COLO668 (cell line): ENCODE data around the gene SMAD7.

ENCODE experiments used
- DNase-seq: peaks from one replicate; lab custom pipeline; 2025; ENCODE audit not compliant: unreplicated experiment; lab: John Stamatoyannopoulos, UW

Gene SMAD7, protein sequence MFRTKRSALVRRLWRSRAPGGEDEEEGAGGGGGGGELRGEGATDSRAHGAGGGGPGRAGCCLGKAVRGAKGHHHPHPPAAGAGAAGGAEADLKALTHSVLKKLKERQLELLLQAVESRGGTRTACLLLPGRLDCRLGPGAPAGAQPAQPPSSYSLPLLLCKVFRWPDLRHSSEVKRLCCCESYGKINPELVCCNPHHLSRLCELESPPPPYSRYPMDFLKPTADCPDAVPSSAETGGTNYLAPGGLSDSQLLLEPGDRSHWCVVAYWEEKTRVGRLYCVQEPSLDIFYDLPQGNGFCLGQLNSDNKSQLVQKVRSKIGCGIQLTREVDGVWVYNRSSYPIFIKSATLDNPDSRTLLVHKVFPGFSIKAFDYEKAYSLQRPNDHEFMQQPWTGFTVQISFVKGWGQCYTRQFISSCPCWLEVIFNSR

DNA sequence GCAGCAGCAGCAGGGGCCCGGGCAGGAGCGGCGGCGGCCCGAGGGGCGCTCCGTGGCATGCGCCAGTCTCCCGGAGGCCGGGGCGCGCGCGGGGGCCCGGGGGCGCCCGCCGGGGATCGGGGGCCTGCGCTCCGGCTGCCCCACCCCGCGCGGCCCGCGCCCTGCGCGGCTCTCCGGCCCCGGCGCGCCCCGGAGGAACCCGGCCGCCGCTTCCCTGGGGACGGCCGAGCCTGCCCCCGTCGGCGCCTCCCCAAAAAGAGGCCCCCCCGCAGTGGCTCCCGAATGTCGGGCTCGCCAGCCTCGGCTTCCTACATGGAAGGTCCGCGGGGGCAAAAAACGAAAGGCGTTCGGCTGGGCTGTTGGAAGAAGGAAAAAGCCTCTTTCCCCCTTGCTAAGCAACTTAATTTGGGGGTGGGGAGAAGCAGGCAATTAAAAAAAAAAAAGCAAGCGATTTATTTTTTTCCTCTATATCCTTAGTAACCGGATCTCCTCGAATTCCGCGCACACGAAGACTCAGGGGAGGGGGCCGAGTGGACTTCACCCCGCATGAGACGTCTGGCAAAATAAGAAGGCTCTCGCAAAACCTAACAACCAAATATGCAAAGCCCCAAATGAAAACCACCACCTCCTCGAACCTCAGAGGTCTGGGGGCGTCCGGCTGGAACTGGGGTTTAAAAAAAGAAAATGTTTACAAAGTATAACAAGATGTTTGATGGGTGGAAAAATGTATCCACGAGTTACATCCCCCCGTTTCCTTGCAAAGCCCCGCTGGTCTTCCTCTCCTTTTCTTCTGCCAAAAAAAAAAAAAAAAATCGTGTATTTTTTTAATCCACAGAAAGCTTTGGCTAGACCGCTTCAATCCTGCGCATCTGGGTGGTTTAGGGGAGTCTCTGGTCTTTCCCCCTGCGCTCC is at the start of gene SMAD7:
Gene SMAD7 (minus strand): TSS at position 430 of the 912 bp plus-strand sequence. CDS start 541 bp downstream, outside the sequence.
- peak; percentile 62 for DNase-seq

DNA sequence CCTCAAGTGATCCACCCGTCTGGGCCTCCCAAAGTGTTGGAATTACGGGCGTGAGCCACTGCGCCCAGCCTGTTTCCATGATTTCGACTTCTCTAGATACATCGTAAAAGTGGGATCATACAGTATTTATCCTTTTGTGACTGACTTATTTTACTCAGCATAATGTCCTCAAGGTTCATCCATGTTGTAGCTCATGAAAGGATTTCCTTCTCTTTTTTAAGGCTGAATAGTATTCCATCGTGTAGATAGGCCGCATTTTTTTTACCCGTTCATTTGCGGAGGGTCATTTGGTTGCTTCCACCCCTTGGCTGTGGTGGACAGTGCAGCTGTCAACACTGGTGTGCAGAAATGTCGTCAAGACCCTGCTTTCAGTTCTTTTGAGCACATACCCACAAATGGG is 48.8 kb upstream of the SMAD7 start:
- no peak for DNase-seq

DNA sequence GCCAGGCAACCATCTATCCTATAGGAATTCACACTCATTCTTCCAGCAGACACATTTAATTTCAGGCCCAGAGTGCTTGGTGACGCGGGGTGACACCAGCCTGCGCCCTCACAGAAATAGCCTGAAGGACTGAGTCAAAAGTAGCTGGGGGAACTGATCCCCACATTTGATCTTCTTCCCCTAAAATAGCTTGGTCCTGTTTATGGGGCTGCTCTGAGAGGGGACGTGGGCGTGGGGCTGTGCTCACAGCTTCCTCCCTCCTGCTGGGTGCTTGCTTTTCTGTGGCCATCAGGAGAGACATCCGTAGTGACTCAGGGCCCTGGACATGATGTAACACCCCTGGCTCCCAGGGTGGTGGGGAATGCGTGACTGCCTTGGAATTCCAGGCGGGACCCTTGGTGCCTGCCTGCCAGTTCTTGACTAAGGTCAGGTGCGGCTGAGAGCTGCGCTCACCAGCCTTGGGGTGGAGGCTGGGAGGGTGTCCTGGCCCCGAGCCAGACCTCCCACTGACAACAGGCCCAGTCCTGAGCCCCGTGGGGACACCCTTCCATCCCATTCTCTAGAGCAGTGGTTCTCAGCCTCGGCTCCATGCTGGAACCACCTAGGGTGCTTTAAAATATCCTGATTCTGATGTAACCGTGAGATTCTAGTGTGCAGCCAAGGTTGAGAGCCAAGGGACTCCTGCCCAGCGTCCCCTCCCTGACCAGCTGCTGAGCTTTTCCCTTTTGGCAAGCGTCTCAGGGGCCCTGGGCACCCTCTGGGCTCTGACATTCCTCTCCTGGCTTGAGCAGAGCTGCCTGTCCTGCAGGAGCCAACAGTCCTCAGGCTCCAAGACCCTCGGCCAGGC is 47.4 kb upstream of the SMAD7 start:
- peak; percentile 36 for DNase-seq

DNA sequence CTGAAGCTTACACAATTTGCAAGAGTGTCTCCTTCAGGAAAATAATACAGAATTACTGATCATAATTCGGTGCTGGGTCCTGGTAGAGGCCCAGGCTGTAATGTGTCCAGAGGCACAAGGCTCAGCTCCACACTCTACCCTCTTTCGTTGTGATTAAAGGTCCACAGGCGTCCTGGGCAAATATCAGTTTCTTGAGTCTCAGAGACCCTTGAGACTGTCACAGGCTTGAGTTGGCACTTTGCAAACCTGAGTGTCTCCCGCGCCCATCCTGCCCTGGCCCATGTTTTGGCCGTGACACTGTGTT is 46.9 kb upstream of the SMAD7 start:
- DNase-seq: peak; percentile 48

DNA sequence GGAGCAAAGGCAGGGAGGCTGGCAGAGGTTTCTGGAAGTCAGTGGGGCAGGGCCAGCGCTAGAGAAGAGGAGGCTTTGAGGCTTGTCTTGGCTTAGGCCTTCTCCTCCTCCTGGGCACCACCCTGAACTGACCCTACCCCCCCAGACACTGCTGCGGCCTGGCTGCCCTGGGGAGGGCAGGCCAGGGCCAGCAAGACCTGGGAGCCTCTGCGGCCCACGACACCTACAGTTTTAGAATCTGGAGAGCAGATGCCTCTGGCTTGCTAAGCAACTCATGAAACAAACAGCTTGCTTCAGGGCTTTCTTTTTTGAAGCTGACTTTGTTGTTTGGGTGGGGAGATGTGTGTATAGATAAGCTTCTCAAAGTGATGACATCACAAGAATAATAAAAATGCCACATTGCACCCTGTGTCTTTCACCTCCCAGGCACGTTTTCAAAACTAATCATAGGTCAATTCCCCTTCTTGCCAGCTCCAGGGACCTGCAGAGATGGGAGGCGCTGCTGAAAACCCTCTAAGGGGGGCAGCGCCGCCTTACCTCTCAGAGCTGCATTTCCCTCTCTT is 46.2 kb upstream of the SMAD7 start:
- DNase-seq: no peak

DNA sequence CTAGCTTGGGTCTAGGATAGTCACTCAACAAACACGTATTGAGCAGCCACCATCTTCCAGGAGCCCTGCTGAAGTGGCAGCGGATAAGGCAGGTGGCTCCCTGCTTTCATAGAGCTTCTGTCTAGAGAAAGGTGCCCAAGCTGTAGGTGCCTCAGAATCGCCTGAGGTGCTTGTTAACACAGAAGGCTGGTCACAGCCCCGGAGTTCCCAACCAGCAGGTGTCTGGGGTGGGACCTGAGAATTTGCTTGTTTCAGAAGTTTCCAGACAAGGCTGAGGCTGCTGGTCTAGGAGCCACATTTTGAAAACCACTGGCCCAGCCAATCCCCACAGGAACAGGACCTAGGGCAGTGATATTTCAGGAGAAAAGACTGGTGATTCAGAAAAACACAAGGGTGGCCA is 45.3 kb upstream of the SMAD7 start:
- DNase-seq: no peak

DNA sequence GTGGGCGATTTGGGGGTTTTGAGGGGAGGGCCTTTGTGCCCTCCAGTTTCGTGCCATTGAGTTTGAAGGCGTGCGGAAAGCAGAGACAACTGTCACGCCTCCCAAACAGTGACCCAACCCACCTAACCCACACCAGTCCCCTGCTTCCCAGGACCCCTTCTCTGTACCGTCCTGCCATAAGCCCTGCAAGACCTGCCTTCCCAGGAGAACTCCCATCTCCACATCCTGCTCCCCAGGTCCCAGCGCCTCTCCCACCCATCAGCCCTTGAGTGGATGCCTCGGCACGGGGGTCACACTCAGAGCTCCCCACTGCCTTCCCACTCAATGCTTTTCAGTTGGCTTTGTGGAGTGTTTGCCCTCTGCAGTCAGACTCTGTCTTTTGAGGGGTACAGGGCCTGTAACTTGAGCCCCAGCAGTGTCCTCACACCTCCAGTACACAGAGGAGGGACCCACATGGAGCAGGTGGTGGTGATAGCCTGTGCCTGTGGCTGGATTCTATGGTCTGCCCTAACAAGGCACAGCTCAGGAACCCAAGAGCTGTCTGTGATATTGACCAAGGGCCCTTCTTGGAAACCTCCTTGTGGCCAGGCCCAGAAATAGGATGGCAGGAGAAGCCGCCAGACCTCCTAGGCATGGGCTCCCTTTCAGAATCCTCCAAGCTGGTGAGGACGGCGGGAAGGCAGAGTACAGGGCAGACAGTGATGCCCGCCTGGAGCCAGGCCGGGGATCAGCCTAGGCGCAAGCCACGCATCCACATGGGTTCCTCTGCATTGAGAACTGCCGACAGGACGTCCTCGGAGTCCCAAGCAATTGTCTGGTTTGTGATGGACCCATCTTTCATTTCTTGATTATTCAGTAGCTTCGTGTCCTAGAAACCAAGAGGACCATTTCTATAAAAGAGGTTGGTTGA is 44.4 kb upstream of the SMAD7 start:
- no peak for DNase-seq

DNA sequence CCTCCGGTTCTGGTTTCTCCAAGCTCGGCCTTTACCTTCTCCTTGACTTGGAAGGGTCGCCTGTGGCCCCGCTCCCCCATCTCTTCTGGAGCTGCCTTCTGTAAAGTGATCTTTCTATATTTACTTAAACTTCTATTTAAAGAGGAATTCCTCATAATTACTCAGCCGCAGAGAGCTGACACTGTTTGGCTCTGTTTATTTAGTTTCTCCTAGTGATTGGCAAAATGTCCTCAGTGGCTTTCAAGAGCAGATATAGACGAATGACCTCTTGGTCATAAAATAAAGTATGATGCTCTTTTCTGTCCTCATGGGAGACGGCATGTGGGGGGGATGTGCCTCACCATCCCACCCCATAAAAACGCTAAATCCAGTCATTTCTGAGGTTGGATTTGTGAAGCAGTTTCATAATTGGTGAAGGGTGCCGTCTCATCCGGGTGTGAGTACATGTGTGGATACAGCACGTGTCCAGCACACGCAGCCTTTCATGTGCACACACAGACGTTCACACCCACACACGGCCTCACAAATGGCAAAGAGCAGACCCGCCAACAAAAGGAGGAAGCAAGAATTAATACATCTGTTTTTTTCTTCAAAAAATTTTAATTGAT is 43.4 kb upstream of the SMAD7 start:
- no peak for DNase-seq

DNA sequence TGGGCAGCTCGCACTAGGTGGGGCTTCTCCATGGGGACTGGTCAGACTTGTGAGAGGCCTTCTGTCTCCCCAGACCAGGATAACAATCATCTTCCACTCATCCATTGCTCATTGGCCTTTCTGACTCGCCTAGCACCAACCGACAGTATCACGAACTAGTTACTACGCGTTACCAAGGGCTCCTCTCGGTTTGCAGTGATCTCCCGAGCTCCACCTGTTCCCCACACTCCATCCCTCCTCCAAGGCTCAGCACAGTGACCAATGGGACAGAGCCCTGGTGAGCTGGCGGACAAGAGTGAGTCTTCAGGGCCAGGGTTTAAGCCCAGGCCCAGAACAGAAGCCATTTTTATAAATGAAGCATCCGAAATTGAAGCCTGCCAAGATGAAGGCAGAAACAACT is 42.8 kb upstream of the SMAD7 start:
- no peak for DNase-seq

DNA sequence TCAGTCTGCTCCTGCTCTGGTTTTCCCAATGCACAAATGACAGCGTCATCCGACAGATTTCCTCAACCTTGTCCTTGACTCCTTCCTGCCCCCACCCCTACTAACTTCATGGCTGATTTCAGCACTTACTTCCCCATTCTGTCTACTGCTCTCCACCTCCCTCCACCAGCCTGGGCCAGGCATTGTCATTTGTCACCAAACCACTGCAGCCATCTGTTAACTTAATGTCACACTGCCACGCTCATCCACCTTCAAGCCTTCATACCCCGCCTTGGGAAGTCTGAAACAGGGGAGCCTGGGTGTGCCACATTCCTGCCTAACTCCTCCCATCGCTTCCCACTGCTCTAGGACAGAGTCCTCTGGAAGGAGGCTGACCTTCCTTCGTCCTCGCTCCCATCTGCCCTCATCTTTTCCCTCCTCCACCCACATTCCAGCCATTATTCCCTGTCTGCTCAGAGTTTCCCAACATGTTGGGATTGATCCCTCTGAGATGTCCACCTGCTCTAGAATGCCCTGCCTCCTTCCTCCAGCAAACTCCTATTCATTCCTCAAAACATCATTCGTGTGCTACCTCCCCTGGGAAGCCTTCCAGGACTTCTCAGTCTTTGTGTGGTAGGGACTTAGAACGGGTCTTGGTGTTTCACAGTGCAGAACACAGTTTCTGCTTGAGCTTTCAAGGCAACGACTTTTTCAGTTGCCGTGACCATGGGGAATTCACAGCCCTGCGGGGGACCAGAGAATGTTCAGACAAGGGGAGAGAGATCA is 42.2 kb upstream of the SMAD7 start:
- no peak for DNase-seq

DNA sequence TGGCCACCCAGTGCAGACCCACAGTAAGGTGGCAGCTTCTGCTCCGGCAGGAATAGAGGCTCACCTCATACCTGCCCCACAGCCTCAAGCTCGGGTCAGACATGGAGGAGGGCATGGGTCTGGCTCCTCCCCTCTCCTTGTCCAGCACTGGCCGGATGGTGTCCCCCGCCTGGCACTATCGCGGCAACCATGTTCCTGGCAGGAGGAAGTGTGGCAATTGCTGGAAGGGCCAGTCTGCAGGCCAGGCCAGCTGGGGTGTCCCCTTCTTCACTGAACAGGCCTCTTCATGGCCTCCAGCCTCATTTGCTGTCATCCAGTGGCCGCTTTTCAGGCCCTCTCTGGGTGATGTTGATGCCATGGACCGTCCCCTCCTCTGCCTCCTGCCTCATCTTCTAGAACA is 41.4 kb upstream of the SMAD7 start:
- no peak for DNase-seq

DNA sequence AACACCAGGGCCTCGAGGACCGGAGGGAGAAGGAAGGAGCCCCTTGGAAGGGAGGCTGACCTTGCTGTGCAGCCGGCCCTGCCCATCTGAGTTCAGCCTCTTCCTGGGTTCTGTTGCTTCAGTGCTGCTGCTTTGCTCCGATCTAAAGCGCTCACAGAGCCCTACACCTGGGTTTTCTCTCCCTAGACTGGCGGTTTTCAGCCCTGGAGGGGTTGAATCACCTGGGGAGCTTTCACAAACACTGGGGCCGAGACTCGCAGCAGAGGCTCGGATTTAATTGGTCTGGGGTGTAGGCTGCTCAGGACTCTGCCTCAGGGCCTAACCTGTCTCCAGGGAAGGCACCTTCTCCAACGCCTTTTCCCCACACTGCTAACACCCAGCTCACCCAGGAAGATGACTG is 40.9 kb upstream of the SMAD7 start:
- no peak for DNase-seq

DNA sequence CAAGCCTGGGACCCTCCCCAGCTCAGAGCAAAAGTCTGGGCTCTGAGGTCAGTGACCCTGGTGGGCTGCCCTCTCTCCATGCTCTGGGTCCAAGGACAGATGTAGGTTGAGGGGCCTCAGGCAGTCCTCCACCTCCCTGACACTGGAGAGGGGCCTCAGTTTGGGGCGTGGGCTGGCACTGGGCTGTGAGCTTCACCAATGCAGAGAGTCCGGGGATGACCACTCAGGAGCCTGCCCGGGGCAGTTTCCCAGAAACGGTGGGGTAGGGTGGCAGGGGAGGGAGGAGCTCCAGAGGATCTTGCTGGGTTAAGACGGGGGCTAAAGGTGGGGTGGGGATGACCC is 40.5 kb upstream of the SMAD7 start:
- DNase-seq: no peak

DNA sequence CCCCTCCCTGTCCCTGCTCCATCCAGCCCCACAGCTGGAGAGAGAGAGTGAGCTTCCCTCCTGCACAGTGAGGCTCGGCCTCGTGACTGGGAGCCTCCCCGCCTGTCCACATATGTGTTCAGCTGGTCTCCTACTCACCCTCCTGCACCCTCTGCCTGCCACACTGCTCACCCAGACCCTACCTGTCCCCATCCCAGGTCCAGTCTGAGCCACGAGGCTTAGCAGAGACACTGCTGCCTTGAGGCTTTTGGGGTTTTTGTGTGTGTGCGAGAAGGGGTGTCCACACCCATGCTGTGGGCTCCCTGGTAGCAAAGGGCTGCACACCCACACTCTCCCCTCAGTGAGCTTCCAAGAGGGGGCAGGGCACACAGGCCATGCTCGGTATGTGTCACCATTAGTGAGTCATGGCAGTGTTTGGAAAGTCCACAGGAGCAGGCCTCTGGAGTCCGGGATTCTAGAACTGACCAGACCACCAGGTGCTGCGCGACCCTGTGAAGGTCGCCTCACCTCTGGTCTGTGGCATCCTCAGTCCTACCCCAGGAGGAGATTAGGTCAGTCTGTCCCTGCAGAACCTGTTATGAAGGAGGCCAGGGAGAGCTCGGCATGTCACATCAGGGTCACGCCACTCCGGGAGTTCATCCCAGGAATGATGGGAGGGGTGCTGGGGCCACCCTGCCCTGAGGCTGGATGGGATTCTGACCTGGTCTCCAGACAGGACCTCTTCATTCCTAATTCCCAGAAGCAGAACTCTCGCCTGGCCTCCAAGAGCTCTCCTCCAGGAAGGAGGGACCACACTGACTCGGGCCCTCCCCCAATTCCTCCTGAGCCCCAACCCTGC is 39.9 kb upstream of the SMAD7 start:
- no peak for DNase-seq

DNA sequence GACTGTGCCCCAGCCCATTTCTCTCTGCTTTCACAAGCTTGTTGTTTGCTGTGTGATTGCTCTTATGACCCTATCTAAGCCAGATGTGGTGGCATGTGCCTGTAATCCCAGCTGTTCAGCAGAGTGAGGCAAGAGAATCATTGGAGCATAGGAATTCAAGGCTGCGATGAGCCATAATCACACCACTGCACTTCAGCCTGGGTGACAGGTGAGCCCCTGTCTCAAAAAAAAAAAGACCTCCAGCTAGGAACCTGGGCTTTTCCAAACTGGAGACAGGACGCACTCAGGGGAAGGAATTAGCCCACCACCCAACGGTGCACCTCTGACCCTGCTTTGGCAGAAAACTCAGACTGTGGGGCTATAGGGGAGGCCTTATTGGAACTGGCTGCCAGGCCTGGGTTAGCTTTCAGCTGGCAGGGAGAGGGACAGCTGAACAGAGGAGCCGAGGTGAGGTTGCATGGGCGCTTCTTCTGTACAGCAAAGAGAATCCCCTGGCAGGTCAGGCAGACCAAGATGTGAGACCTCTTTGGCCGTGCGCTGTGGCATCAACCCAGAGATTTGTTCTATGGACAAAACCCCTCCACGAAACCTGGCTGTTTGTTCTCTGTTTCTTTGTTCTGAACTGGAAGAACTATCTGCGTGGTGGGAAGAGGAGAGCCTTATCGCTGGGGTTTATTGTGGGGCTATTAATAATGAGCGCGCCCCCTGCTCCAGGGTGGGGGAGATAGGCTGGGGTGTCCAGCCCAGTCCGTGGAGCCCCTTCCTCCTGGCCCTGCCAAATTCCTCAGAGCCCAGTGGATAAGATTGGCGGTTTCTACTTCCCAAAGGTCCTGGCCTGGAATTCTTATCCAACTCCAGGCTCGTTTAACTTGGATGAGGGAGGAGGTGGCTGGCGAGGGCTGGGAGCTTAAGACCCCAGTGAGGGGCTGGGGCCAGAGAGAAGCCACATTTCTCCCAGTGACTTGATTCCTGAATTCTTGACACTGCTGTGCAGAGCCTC is 38.8 kb upstream of the SMAD7 start:
- DNase-seq: no peak

DNA sequence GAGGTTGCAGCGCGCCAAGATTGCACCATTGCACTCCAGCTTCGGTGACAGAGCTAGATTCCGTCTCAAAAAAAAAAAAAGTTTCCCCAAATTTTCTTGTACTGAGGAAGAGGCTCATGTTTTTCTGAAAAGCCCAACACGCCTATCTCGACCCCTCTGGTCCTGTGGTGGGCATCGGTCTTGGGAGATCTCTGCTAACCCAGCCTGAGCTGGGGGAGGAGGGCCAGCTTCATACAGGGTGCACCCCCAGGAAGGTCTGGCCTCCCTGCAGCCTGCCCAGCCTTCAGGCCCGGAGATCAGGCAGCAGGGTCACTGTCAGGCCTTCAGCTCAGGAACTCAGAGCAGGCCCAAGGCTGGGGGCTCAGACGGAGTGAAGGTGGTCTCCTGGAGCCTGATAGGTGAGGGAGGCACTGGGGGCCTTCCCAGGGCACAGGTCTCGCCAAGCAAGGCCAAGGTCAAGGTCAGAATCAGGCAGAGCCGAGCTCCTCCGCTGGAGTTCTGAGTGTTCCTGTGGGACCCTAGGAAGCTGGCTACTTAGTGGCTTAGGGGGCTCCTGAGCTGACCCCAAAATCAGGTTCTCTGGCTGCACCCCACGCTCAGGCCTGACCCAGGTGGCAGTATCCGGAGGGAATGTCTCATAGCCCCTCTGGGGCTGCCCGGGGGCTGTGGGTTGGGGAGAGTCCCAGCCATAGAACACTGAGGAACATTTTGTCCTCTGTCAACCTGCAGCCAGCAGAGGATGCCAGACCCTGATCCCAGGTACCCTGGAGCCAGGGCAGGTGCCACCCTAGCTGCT is 37.9 kb upstream of the SMAD7 start:
- DNase-seq: no peak
